Measurements from ENCODE around the gene ABLIM2.

GRCh38 chr4:7985891-7986441, 172.6 kb downstream of the ABLIM2 start:
- no peak for TF ChIP-seq CTCF (IDR thresholded peaks at IDR 0.05)
- no peak for TF ChIP-seq EZH2 (IDR thresholded peaks at IDR 0.05; ENCODE audit: borderline replicate concordance, insufficient read depth, low read depth, low read length, poor library complexity, severe bottlenecking)
